ENCODE measurements around the gene SERPINA6.

DNA sequence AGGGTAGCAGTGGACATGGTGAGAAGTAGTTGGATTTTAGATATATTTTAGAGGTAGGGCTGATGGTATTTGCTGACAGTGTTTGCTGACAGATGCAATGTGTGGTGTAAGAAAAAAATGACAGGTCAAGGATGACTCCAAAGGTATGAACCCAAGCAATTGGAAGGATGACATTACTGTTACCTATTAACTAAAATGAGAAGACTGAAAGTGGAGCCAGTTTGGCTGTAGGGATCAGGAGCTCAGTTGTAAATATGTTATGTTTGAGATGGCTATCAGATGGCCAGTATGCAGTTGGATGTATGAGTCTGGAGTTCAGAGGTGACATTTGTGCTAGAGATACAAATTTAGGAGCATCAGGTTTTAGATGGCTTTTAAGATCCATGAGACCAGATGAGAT is 17.4 kb upstream of the SERPINA6 start:
- TF ChIP-seq, protein P1, sequence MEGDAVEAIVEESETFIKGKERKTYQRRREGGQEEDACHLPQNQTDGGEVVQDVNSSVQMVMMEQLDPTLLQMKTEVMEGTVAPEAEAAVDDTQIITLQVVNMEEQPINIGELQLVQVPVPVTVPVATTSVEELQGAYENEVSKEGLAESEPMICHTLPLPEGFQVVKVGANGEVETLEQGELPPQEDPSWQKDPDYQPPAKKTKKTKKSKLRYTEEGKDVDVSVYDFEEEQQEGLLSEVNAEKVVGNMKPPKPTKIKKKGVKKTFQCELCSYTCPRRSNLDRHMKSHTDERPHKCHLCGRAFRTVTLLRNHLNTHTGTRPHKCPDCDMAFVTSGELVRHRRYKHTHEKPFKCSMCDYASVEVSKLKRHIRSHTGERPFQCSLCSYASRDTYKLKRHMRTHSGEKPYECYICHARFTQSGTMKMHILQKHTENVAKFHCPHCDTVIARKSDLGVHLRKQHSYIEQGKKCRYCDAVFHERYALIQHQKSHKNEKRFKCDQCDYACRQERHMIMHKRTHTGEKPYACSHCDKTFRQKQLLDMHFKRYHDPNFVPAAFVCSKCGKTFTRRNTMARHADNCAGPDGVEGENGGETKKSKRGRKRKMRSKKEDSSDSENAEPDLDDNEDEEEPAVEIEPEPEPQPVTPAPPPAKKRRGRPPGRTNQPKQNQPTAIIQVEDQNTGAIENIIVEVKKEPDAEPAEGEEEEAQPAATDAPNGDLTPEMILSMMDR (conservative IDR thresholded peaks at IDR 0.05 in 1 of 2, IDR thresholded peaks at IDR 0.05 in 1 of 2; ENCODE audit: low read depth in 1 of 2, low read length in 2 of 2): no peak
- no peak for TF ChIP-seq EZH2 (IDR thresholded peaks at IDR 0.05; ENCODE audit: low read length, missing control alignments)
